Lower leg skin (tissue), 4 donors: ENCODE measurements around the gene CXADR. TPM values are rescaled to one million over a fixed set of nuclear protein-coding genes. Genes with fewer than 3 reads are reported as not detected.
A peak's percentile ranks its signal among the peaks of the same experiment; 100 is the strongest.

ENCODE experiments used
- DNase-seq, 2 donors: peaks; one replicate each; pipeline ENCODE4 v3.0.0-alpha.2; 2019; ENCODE audit warnings: low spot score in 2 of 2
- H3K4me3 ChIP-seq: fragments of 200-600 bp; sonication (generic); 2 replicates; pipeline ENCODE4 v1.5.1; 2017; ENCODE audit warnings: mild to moderate bottlenecking, low read depth; ENCODE audit not compliant: poor library complexity, severe bottlenecking
- POLR2A ChIP-seq, 2 donors: fragments of 450-650 bp; IDR thresholded peaks; one replicate each; pipeline ENCODE4 v1.6.1; 2016 to 2017; ENCODE audit warnings: antibody characterized with exemption in 2 of 2, mild to moderate bottlenecking in 1 of 2, moderate library complexity in 1 of 2
- WGBS, 2 donors: methylation state at CpG; one replicate each; pipeline ENCODE4 v1.1.5; 2018; 5-methylcytosine and 5-hydroxymethylcytosine counted together
- intact Hi-C: fragments of 100-400 bp; cut with DNase I; formaldehyde crosslinking; loops from one replicate; pipeline ENCODE4 v1.15.0; 2023; ENCODE audit warnings: low total_unique reads
- total RNA-seq, 4 donors: library from RNA; depleted of rRNA; stranded (reverse); fragments of >200 nt; gene quantifications; one replicate each; pipeline ENCODE4 v1.1.0, GENCODE V29; 2016
- TF ChIP-seq, protein P1 (sequence below), 3 donors: fragments of 450-650 bp; IDR thresholded peaks; one replicate each; pipeline ENCODE4 v1.5.1; 2016; ENCODE audit warnings: antibody characterized with exemption in 3 of 3, mild to moderate bottlenecking in 3 of 3, moderate library complexity in 2 of 3

The CXADR gene
- total RNA-seq, 4 donors from 2014 or later = 84.7 to 134 (median 123) TPM

DNA sequence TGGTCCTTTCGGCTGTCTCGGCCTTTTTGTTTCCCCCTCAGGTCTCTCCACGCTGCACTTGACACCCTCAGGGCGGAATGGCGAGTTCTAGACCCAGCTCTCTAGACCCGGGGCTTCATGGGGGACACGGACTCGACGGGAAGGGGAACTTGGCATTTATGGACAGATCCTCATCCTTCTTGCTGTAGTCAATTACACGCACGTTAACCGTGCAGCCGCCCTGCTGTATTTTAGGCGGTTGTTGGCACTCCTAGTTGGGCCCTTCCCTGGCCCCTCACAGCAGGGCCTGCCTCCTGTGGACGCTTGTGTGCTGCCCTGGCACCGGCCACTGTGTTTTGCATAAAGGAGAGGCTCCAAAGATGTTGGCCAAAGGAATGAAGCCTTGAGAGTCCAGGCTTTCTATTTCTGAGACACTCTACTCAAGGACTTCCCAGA, 100.4 kb downstream of the CXADR start:
- WGBS, 2 donors = 22% methylated on average over 16 of the region's 16 CpGs
- TF ChIP-seq POLR2A (IDR thresholded peaks at IDR 0.05) = no peak
- TF ChIP-seq, protein P1, sequence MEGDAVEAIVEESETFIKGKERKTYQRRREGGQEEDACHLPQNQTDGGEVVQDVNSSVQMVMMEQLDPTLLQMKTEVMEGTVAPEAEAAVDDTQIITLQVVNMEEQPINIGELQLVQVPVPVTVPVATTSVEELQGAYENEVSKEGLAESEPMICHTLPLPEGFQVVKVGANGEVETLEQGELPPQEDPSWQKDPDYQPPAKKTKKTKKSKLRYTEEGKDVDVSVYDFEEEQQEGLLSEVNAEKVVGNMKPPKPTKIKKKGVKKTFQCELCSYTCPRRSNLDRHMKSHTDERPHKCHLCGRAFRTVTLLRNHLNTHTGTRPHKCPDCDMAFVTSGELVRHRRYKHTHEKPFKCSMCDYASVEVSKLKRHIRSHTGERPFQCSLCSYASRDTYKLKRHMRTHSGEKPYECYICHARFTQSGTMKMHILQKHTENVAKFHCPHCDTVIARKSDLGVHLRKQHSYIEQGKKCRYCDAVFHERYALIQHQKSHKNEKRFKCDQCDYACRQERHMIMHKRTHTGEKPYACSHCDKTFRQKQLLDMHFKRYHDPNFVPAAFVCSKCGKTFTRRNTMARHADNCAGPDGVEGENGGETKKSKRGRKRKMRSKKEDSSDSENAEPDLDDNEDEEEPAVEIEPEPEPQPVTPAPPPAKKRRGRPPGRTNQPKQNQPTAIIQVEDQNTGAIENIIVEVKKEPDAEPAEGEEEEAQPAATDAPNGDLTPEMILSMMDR (IDR thresholded peaks at IDR 0.05) = no peak
- H3K4me3 ChIP-seq = peak overlapping the region; percentile 68
- peak; percentile 52 to 91 for DNase-seq
- intact Hi-C loops = no loop called here

DNA sequence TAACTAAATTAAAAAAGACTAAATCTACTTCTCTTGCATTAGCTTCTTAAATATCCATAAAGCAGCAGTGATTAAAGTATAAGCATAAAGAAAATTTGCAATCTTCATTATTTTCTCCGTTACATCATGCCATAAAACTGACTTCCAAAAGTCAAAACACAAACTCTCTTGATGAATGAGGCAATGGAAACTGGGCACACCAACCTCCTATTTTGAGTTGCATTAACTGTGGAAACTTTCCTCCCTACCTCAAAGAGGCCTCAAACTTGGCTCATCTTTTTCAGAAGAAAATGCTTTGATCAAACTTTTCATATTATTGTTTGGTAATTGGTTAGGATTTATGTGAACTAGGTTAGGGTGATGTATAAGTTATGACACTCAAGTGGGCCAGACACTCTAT, 104.0 kb downstream of the CXADR start:
- WGBS, 2 donors = 72 to 77% methylated on average over 1 of the region's 1 CpG
- intact Hi-C loops = no loop called here
- no peak overlapping the region for H3K4me3 ChIP-seq
- TF ChIP-seq POLR2A (IDR thresholded peaks at IDR 0.05) = no peak
- TF ChIP-seq, protein P1 (IDR thresholded peaks at IDR 0.05) = no peak
- DNase-seq = no peak

DNA sequence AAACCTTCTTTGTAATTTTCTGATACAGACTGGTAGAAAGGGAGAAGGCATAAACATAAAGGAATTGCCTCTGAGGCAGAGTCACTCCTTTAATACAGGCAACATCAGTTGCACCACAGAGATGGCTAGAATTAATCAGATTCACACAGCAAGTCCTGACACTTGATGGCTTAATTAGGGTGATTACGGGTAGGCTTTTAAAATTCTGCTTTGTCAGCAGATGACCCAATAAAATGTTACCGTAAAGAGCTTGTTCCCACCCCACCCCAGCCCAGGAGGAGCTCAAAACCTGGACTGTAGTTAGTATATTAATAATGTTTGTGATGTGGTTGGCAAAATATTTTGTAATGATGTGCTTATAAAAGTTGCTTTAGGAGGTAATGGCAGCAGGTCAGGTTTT, 109.2 kb downstream of the CXADR start:
- intact Hi-C loops = no loop called here
- DNase-seq = no peak
- TF ChIP-seq, protein P1 (IDR thresholded peaks at IDR 0.05) = no peak
- TF ChIP-seq POLR2A (IDR thresholded peaks at IDR 0.05) = no peak
- no peak overlapping the region for H3K4me3 ChIP-seq
- WGBS, 2 donors = 34% methylated on average over 2 of the region's 2 CpGs

DNA sequence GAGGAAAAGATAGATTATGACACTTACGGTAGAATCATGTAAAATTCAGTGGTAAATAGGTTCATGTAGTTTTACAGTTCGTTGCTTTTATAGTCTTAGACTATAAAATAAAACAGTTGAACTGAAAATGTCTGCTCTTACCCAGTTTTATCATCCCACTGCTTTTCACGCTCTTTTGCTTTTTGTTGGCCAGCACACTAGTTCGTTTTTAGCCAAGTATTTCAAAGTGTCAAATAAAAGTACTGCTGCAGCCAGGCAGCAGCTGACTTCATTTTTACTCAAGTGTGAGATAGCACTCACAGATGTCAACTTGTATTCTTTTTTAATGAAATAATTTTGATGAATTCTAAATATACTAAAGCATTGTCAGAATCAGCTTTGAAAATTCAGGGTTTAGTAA, 118.4 kb downstream of the CXADR start:
- intact Hi-C loops = no loop called here
- 45 to 53% methylated on average over 4 of the region's 4 CpGs for WGBS, 2 donors

DNA sequence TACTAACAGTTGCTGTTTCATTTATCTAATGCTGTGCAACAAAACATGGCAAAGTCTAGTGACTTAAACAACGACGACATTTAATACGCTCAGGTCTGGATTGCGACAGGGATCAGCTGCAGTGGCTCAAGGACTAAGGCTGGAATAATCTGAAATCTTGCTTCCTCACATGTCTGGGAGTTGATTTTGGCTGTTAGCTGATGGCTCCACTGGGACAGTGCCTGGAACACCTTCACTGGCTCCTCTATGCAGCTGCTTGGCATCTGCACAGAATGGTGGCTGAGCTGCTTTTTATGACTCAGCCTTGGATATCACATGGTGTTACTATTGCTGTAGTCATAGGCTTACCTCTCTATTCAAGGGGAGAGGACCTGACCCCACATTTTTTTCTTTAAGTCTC, 123.9 kb downstream of the CXADR start:
- intact Hi-C loops = no loop called here
- no peak overlapping the region for H3K4me3 ChIP-seq
- 83 to 97% methylated on average over 4 of the region's 4 CpGs for WGBS, 2 donors
- no peak for DNase-seq
- no peak for TF ChIP-seq POLR2A (IDR thresholded peaks at IDR 0.05)
- TF ChIP-seq, protein P1 (IDR thresholded peaks at IDR 0.05) = no peak

More for the DNA sequence above, 118.4 kb downstream of the CXADR start:
- H3K4me3 ChIP-seq = no peak overlapping the region
- TF ChIP-seq POLR2A (IDR thresholded peaks at IDR 0.05) = no peak
- TF ChIP-seq, protein P1 (IDR thresholded peaks at IDR 0.05) = no peak
- DNase-seq = no peak

DNA sequence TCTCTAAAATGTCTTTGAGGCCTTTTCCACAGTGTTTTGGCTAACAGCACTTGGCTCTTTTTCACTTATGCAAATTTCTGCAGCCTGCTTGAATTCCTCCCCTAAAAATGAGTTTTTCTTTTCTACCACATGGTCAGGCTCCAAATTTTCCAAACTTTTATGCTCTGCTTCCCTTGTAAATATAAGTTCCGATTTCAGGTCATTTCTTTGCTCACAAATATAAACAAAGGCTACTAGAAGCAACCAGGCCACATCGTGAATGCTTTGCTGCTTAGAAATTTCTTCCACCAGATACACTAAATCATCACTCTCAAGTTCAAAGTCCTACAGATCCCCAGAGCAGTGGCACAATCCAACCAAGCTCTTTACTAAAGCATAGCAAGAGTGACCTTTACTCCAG, 128.0 kb downstream of the CXADR start:
- 81 to 90% methylated on average over 2 of the region's 2 CpGs for WGBS, 2 donors
- TF ChIP-seq, protein P1 (IDR thresholded peaks at IDR 0.05) = no peak
- no peak for TF ChIP-seq POLR2A (IDR thresholded peaks at IDR 0.05)
- intact Hi-C loops = no loop called here
- H3K4me3 ChIP-seq = no peak overlapping the region
- no peak for DNase-seq
